Measurements from ENCODE around the gene LRRC45.

Gene LRRC45

GRCh38 chr17:82009413-82009812, 13.7 kb upstream of the LRRC45 start:
- no peak overlapping the region for H3K27ac Mint-ChIP-seq
- no peak overlapping the region for H3K4me3 Mint-ChIP-seq
- H3K36me3 Mint-ChIP-seq (ENCODE audit: low read depth) = no peaks in the 10 kb centered on the region
- no peaks in the 10 kb centered on the region for H3K27me3 Mint-ChIP-seq (ENCODE audit: low read depth)
- H3K9me3 Mint-ChIP-seq = no peaks in the 10 kb centered on the region
- no peak for TF ChIP-seq CTCF (IDR thresholded peaks at IDR 0.05; ENCODE audit: unreplicated experiment in 3 of 3)
- peaks cover 9% of the 10 kb centered on the region for H3K4me1 Mint-ChIP-seq

DNA sequence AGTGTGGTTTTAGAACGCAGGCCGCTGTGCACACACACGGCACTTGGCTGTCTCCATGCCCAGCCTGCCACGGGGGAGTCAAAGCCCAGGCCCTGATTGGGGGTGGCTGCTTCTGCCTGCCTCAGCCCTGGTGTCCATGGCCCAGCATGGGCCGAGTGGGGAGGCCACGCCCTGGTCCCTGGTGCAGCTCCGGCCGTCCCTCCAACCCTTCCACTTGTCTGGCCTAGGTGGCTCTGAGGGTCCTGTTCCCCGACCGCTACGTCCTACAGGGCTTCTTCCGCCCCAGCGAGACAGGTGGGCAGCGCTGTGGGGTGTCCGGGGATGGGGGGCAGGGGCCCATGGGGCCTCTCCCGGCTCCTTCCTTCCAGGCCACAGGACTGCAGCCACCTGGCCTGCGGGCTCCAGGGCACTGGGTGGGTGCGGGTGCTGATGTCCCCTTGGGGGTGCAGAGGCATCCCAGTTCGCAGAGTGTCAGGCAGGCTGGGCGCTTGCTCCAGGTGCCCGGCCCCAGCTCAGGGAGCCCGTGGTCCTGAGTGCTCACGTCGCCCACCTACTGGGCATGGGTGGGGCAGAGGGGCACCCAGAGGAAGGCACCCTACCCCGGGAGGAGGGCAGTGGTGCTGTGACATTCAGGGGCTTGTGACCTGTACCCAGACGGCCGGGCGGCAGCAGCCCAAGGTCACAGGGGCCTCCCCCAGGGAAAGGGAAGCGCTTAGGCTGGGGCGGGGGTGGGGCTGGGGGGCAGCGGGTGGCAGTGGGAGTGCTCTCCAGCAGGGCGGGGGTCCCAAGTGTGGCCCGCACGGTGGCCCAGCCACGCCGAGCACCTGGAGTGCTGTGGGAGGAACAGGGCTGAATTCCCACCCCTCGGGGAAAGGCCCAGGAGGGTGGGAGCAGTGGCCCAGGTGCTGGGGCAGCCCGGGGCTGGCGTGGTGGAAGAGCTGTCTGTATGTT, 12.3 kb upstream of the LRRC45 start:
- Mint-ChIP-seq H3K36me3 (ENCODE audit: low read depth) (no peaks in the 10 kb centered on the region), H3K4me3 (no peak overlapping the region), H3K9me3 (no peaks in the 10 kb centered on the region), H3K27me3 (ENCODE audit: low read depth) (no peaks in the 10 kb centered on the region), H3K27ac (no peak overlapping the region), H3K4me1 (peaks cover 7% of the 10 kb centered on the region)
- no peak for TF ChIP-seq CTCF (IDR thresholded peaks at IDR 0.05; ENCODE audit: unreplicated experiment in 3 of 3)

- Mint-ChIP-seq H3K27me3 (ENCODE audit: low read depth) (no peaks in the 10 kb centered on the region), H3K4me3 (no peak overlapping the region), H3K36me3 (ENCODE audit: low read depth) (no peaks in the 10 kb centered on the region), H3K4me1 (no peaks in the 10 kb centered on the region), H3K9me3 (no peaks in the 10 kb centered on the region), H3K27ac (no peak overlapping the region)
- no peak for TF ChIP-seq CTCF (IDR thresholded peaks at IDR 0.05; ENCODE audit: unreplicated experiment in 3 of 3)
Observed at GRCh38 chr17:82011617-82012187, 11.4 kb upstream of the LRRC45 start.

DNA sequence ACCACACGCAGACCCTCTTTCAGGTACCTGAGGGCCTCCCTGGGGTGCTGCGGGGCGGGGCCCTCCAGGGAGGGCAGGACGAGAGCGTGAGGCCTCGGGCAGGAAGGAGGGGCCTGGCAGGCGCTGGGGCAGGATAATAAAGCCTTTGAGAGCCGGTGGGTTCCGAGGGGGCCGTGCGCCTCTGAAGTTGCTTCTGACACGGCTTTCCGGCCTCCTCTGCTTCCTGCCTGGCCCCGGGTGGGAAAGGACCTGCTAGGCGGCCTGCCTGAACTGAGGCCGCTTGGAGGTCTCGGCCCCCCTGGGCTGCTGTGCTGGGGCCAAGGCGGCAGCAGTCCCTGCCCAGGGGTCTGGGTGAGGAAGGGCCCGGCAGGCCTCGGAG, 10.9 kb upstream of the LRRC45 start:
- H3K4me3 Mint-ChIP-seq = no peak overlapping the region
- no peaks in the 10 kb centered on the region for H3K36me3 Mint-ChIP-seq (ENCODE audit: low read depth)

GRCh38 chr17:82012640-82013295, 10.3 kb upstream of the LRRC45 start:
- Mint-ChIP-seq H3K27ac (peak overlapping the region in 2 of 3 experiments; percentile 51 to 56), H3K4me1 (no peaks in the 10 kb centered on the region), H3K36me3 (ENCODE audit: low read depth) (no peaks in the 10 kb centered on the region), H3K9me3 (no peaks in the 10 kb centered on the region), H3K4me3 (no peak overlapping the region), H3K27me3 (ENCODE audit: low read depth) (no peaks in the 10 kb centered on the region)
- TF ChIP-seq CTCF (IDR thresholded peaks at IDR 0.05; ENCODE audit: unreplicated experiment in 3 of 3) = no peak

More for the DNA sequence above, 10.9 kb upstream of the LRRC45 start:
- H3K27me3 Mint-ChIP-seq (ENCODE audit: low read depth) = no peaks in the 10 kb centered on the region
- no peak for TF ChIP-seq CTCF (IDR thresholded peaks at IDR 0.05; ENCODE audit: unreplicated experiment in 3 of 3)
- H3K27ac Mint-ChIP-seq = no peak overlapping the region
- no peaks in the 10 kb centered on the region for H3K9me3 Mint-ChIP-seq
- H3K4me1 Mint-ChIP-seq = no peaks in the 10 kb centered on the region
